Measurements from ENCODE around the gene GUCY2F. TPM values are rescaled to one million over a fixed set of nuclear protein-coding genes. Genes with fewer than 3 reads are reported as not detected.

Gene GUCY2F
- total and polyA plus RNA-seq, 2 donors (not counting 1 experiment from before 2014, with no cell fraction given) = under 0.01 TPM; not detected in 1

- H3K27ac ChIP-seq (ENCODE audit: insufficient read depth, low read length) = no peak overlapping the region
- no peaks in the 10 kb centered on the region for H3K9me3 ChIP-seq (ENCODE audit: control insufficient read depth, insufficient read depth, low read depth, low read length)
- no peak overlapping the region for H3K9ac ChIP-seq (ENCODE audit: insufficient read depth, low read length)
- no peaks in the 10 kb centered on the region for H3K27me3 ChIP-seq (ENCODE audit: control insufficient read depth, insufficient read depth, low read length)
- no peaks in the 10 kb centered on the region for H3K36me3 ChIP-seq (ENCODE audit: control insufficient read depth, insufficient read depth, low read length)
- TF ChIP-seq CTCF (conservative IDR thresholded peaks at IDR 0.05 in 1 of 2, IDR thresholded peaks at IDR 0.05 in 1 of 2; ENCODE audit: low read depth in 1 of 2, low read length in 2 of 2) = no peak
- no peak for TF ChIP-seq EZH2 (IDR thresholded peaks at IDR 0.05; ENCODE audit: low read length, missing control alignments)
- H4K20me1 ChIP-seq (ENCODE audit: control insufficient read depth, extremely low read depth, insufficient read depth, low read length) = no peaks in the 10 kb centered on the region
- no peak for DNase-seq (ENCODE audit: low read depth in 2 of 2)
- no peaks in the 10 kb centered on the region for H3K79me2 ChIP-seq (ENCODE audit: control insufficient read depth, insufficient read depth, low read length)
- H2AFZ ChIP-seq (ENCODE audit: low read length) = no peak overlapping the region
- H3K4me2 ChIP-seq (ENCODE audit: extremely low read depth, insufficient read depth, low read length) = no peak overlapping the region
- no peaks in the 10 kb centered on the region for H3K4me1 ChIP-seq (ENCODE audit: control insufficient read depth, extremely low read depth, insufficient read depth, low read length)
- no peak overlapping the region for H3K4me3 ChIP-seq (replicated peaks in 1 of 4; ENCODE audit: control extremely low read depth in 1 of 4, insufficient read depth in 1 of 4, low read depth in 3 of 4, low read length in 4 of 4)
These were observed 131.3 kb downstream of the GUCY2F start for GRCh38 chrX:109350551-109350950.

GRCh38 chrX:109350051-109350450, 131.8 kb downstream of the GUCY2F start:
- Histone ChIP-seq H3K4me3 (replicated peaks in 1 of 4; ENCODE audit: control extremely low read depth in 1 of 4, insufficient read depth in 1 of 4, low read depth in 3 of 4, low read length in 4 of 4) (no peak overlapping the region), H3K9ac (ENCODE audit: insufficient read depth, low read length) (no peak overlapping the region), H4K20me1 (ENCODE audit: control insufficient read depth, extremely low read depth, insufficient read depth, low read length) (no peaks in the 10 kb centered on the region), H3K27ac (ENCODE audit: insufficient read depth, low read length) (no peak overlapping the region), H3K79me2 (ENCODE audit: control insufficient read depth, insufficient read depth, low read length) (no peaks in the 10 kb centered on the region), H3K36me3 (ENCODE audit: control insufficient read depth, insufficient read depth, low read length) (no peaks in the 10 kb centered on the region), H3K9me3 (ENCODE audit: control insufficient read depth, insufficient read depth, low read depth, low read length) (no peaks in the 10 kb centered on the region), H2AFZ (ENCODE audit: low read length) (no peak overlapping the region), H3K4me1 (ENCODE audit: control insufficient read depth, extremely low read depth, insufficient read depth, low read length) (no peaks in the 10 kb centered on the region), H3K4me2 (ENCODE audit: extremely low read depth, insufficient read depth, low read length) (no peak overlapping the region), H3K27me3 (ENCODE audit: control insufficient read depth, insufficient read depth, low read length) (no peaks in the 10 kb centered on the region)
- TF ChIP-seq EZH2 (IDR thresholded peaks at IDR 0.05; ENCODE audit: low read length, missing control alignments) = no peak
- TF ChIP-seq CTCF (conservative IDR thresholded peaks at IDR 0.05 in 1 of 2, IDR thresholded peaks at IDR 0.05 in 1 of 2; ENCODE audit: low read depth in 1 of 2, low read length in 2 of 2) = no peak
- no peak for DNase-seq (ENCODE audit: low read depth in 2 of 2)

- DNase-seq (ENCODE audit: low read depth in 2 of 2) = peak; percentile 3 to 74
- peak overlapping the region; percentile 5 for H3K4me2 ChIP-seq (ENCODE audit: extremely low read depth, insufficient read depth, low read length)
- H2AFZ ChIP-seq (ENCODE audit: low read length) = no peak overlapping the region
- H3K9me3 ChIP-seq (ENCODE audit: control insufficient read depth, insufficient read depth, low read depth, low read length) = no peaks in the 10 kb centered on the region
- H3K27me3 ChIP-seq (ENCODE audit: control insufficient read depth, insufficient read depth, low read length) = no peaks in the 10 kb centered on the region
- H3K27ac ChIP-seq (ENCODE audit: insufficient read depth, low read length) = no peak overlapping the region
- no peak overlapping the region for H3K4me3 ChIP-seq (replicated peaks in 1 of 4; ENCODE audit: control extremely low read depth in 1 of 4, insufficient read depth in 1 of 4, low read depth in 3 of 4, low read length in 4 of 4)
- no peaks in the 10 kb centered on the region for H3K79me2 ChIP-seq (ENCODE audit: control insufficient read depth, insufficient read depth, low read length)
- H3K36me3 ChIP-seq (ENCODE audit: control insufficient read depth, insufficient read depth, low read length) = no peaks in the 10 kb centered on the region
- H3K4me1 ChIP-seq (ENCODE audit: control insufficient read depth, extremely low read depth, insufficient read depth, low read length) = no peaks in the 10 kb centered on the region
- no peaks in the 10 kb centered on the region for H4K20me1 ChIP-seq (ENCODE audit: control insufficient read depth, extremely low read depth, insufficient read depth, low read length)
- H3K9ac ChIP-seq (ENCODE audit: insufficient read depth, low read length) = no peak overlapping the region
- TF ChIP-seq EZH2 (IDR thresholded peaks at IDR 0.05; ENCODE audit: low read length, missing control alignments) (no peak), CTCF (conservative IDR thresholded peaks at IDR 0.05 in 1 of 2, IDR thresholded peaks at IDR 0.05 in 1 of 2; ENCODE audit: low read depth in 1 of 2, low read length in 2 of 2) (no peak)
These were observed 134.3 kb downstream of the GUCY2F start for GRCh38 chrX:109347632-109348031.
